ENCODE measurements around the gene SUN5.

Gene SUN5

GRCh38 chr20:33009214-33010132 lies 5.2 kb upstream of the SUN5 start:
- H3K4me3 ChIP-seq (replicated peaks; ENCODE audit: low read depth, low read length) = no peak overlapping the region
- no peak for DNase-seq (ENCODE audit: extremely low read depth, low read depth)
- no peak for TF ChIP-seq CTCF (IDR thresholded peaks at IDR 0.05; ENCODE audit: low read depth, low read length, missing control alignments)

- no peak for TF ChIP-seq CTCF (IDR thresholded peaks at IDR 0.05; ENCODE audit: low read depth, low read length, missing control alignments)
- no peak for DNase-seq (ENCODE audit: extremely low read depth, low read depth)
Measured at GRCh38 chr20:33008336-33009213, 4.3 kb upstream of the SUN5 start.

GRCh38 chr20:33007376-33008335 lies 3.4 kb upstream of the SUN5 start, which contains the start of gene BPIFB2:
BPIFB2 (plus strand) TSS chr20:33007704; CDS start chr20:33008575, 871 bp downstream.
- TF ChIP-seq CTCF (IDR thresholded peaks at IDR 0.05; ENCODE audit: low read depth, low read length, missing control alignments) = no peak
- no peak for DNase-seq (ENCODE audit: extremely low read depth, low read depth)
- no peak within 1 kb of the TSS for H3K4me3 ChIP-seq (replicated peaks; ENCODE audit: low read depth, low read length)

More at GRCh38 chr20:33008336-33009213, 4.3 kb upstream of the SUN5 start:
- no peak overlapping the region for H3K4me3 ChIP-seq (replicated peaks; ENCODE audit: low read depth, low read length)

- TF ChIP-seq CTCF (IDR thresholded peaks at IDR 0.05; ENCODE audit: low read depth, low read length, missing control alignments) = no peak
- H3K4me3 ChIP-seq (replicated peaks; ENCODE audit: low read depth, low read length) = no peak overlapping the region
- no peak for DNase-seq (ENCODE audit: extremely low read depth, low read depth)
Measured at GRCh38 chr20:33006776-33007375, 2.6 kb upstream of the SUN5 start.

GRCh38 chr20:33005908-33006775 lies 1.9 kb upstream of the SUN5 start:
- H3K4me3 ChIP-seq (replicated peaks; ENCODE audit: low read depth, low read length) = no peak overlapping the region
- TF ChIP-seq CTCF (IDR thresholded peaks at IDR 0.05; ENCODE audit: low read depth, low read length, missing control alignments) = no peak
- no peak for DNase-seq (ENCODE audit: extremely low read depth, low read depth)
